ENCODE measurements around the gene IQGAP3. TPM values are rescaled to one million over a fixed set of nuclear protein-coding genes. Genes with fewer than 3 reads are reported as not detected.

The IQGAP3 gene
- total RNA-seq, 6 donors from 2014 or later = under 0.01 to 16.0 (median 2.2) TPM

- peaks cover 66 to 84% (median 72%) of the 10 kb centered on the region in 4 donors for H3K4me1 ChIP-seq
- WGBS, 2 donors = 77 to 79% methylated on average over 21 of the region's 21 CpGs
- DNase-seq (no peak), ATAC-seq (ENCODE audit: low FRiP score in 2 of 2) (no peak)
- no peak for TF ChIP-seq POLR2A (IDR thresholded peaks at IDR 0.05)
- no peak for TF ChIP-seq POLR2AphosphoS5 (IDR thresholded peaks at IDR 0.05)
- no peak for TF ChIP-seq CTCF (IDR thresholded peaks at IDR 0.05)
- TF ChIP-seq EP300 (IDR thresholded peaks at IDR 0.05) = no peak
- no peaks in the 10 kb centered on the region for H3K9me3 ChIP-seq
- H3K4me3 ChIP-seq = peak overlapping the region in 3 of 4 donors; percentile 14 to 46 (median 37)
- no peaks in the 10 kb centered on the region for H3K27me3 ChIP-seq
- no peaks in the 10 kb centered on the region for H3K36me3 ChIP-seq
- H3K27ac ChIP-seq = peak overlapping the region; percentile 99 to 100 (median 100)
Measured at GRCh38 chr1:156505679-156506298, 66.6 kb downstream of the IQGAP3 start.

GRCh38 chr1:156504821-156505678, 67.3 kb downstream of the IQGAP3 start:
- H3K4me3 ChIP-seq = peak overlapping the region in 3 of 4 donors; percentile 14 to 46 (median 37)
- H3K9me3 ChIP-seq = no peaks in the 10 kb centered on the region
- peaks cover 58 to 76% (median 65%) of the 10 kb centered on the region in 4 donors for H3K4me1 ChIP-seq
- peak; percentile 99 for DNase-seq
- TF ChIP-seq EP300 (IDR thresholded peaks at IDR 0.05) (peak; percentile 83 to 97 (median 92)), POLR2AphosphoS5 (IDR thresholded peaks at IDR 0.05) (peak; percentile 94 to 98), POLR2A (IDR thresholded peaks at IDR 0.05) (peak in 2 of 4 donors; percentile 57 to 75), CTCF (IDR thresholded peaks at IDR 0.05) (peak in 1 of 6 experiments; percentile 31)
- H3K36me3 ChIP-seq = no peaks in the 10 kb centered on the region
- WGBS, 2 donors = 4 to 9% methylated on average over 24 to 45 of the region's 45 CpGs
- no peaks in the 10 kb centered on the region for H3K27me3 ChIP-seq
- H3K27ac ChIP-seq = peak overlapping the region; percentile 99 to 100 (median 100)
- peak; percentile 75 to 83 for ATAC-seq (ENCODE audit: low FRiP score in 2 of 2)

- TF ChIP-seq POLR2A (IDR thresholded peaks at IDR 0.05) (no peak), POLR2AphosphoS5 (IDR thresholded peaks at IDR 0.05) (no peak), CTCF (IDR thresholded peaks at IDR 0.05) (no peak), EP300 (IDR thresholded peaks at IDR 0.05) (no peak)
- ATAC-seq (ENCODE audit: low FRiP score in 2 of 2) (no peak), DNase-seq (no peak)
- Histone ChIP-seq H3K36me3 (no peaks in the 10 kb centered on the region), H3K27ac (peak overlapping the region; percentile 99 to 100 (median 100)), H3K4me3 (peak overlapping the region in 3 of 4 donors; percentile 14 to 46 (median 37)), H3K27me3 (no peaks in the 10 kb centered on the region), H3K4me1 (peaks cover 52 to 70% (median 59%) of the 10 kb centered on the region in 4 donors), H3K9me3 (no peaks in the 10 kb centered on the region)
- 14 to 30% methylated on average over 2 to 5 of the region's 5 CpGs for WGBS, 2 donors
Measured at GRCh38 chr1:156504438-156504813, 67.9 kb downstream of the IQGAP3 start.

- no peaks in the 10 kb centered on the region for H3K27me3 ChIP-seq
- DNase-seq = no peak
- TF ChIP-seq EP300 (IDR thresholded peaks at IDR 0.05) = no peak
- no peak for TF ChIP-seq POLR2A (IDR thresholded peaks at IDR 0.05)
- TF ChIP-seq CTCF (IDR thresholded peaks at IDR 0.05) = no peak
- no peak for TF ChIP-seq POLR2AphosphoS5 (IDR thresholded peaks at IDR 0.05)
- no peaks in the 10 kb centered on the region for H3K9me3 ChIP-seq
- H3K36me3 ChIP-seq = no peaks in the 10 kb centered on the region
- H3K27ac ChIP-seq = peak overlapping the region; percentile 99 to 100 (median 100)
- H3K4me1 ChIP-seq = peaks cover 47 to 70% (median 57%) of the 10 kb centered on the region in 4 donors
- peak overlapping the region in 1 of 4 donors; percentile 46 for H3K4me3 ChIP-seq
- ATAC-seq (ENCODE audit: low FRiP score in 2 of 2) = no peak
- 47 to 51% methylated on average over 5 of the region's 5 CpGs for WGBS, 2 donors
Measured at GRCh38 chr1:156503698-156504437, 68.5 kb downstream of the IQGAP3 start.
